ENCODE results near the gene PTPRA. TPM values are rescaled to one million over a fixed set of nuclear protein-coding genes. Genes with fewer than 3 reads are reported as not detected.

PTPRA gene
- total and polyA plus RNA-seq, 2 of the 13 experiments (the other 11 are each of a cell fraction or from before 2014, with no cell fraction given): 47.2 to 127 TPM

- TF ChIP-seq ZNF782 (CRISPR knock-in tag; IDR thresholded peaks at IDR 0.05; ENCODE audit: borderline replicate concordance) (no peak), KLF15 (CRISPR knock-in tag; IDR thresholded peaks at IDR 0.05; ENCODE audit: borderline replicate concordance) (no peak), HES4 (CRISPR knock-in tag; IDR thresholded peaks at IDR 0.05; ENCODE audit: borderline replicate concordance) (no peak), ZNF441 (CRISPR knock-in tag; IDR thresholded peaks at IDR 0.05; ENCODE audit: borderline replicate concordance) (no peak), CREM (IDR thresholded peaks at IDR 0.05) (no peak), CREM (CRISPR knock-in tag; IDR thresholded peaks at IDR 0.05) (no peak), ZHX1 (CRISPR knock-in tag; IDR thresholded peaks at IDR 0.05; ENCODE audit: low read depth) (0 out of 2 replicates have a peak, but pooled peaks have one; percentile 23), THAP11 (CRISPR knock-in tag; IDR thresholded peaks at IDR 0.05) (peak; percentile 54), SOX6 (IDR thresholded peaks at IDR 0.05) (no peak), SOX6 (CRISPR knock-in tag; IDR thresholded peaks at IDR 0.05) (no peak), ZFY (CRISPR knock-in tag; IDR thresholded peaks at IDR 0.05) (no peak), POLR2G (IDR thresholded peaks at IDR 0.05; ENCODE audit: low read depth, low read length) (no peak), ZNF879 (CRISPR knock-in tag; IDR thresholded peaks at IDR 0.05) (no peak), ARNT2 (CRISPR knock-in tag; IDR thresholded peaks at IDR 0.05; ENCODE audit: low read depth) (no peak), IRF2 (CRISPR knock-in tag; IDR thresholded peaks at IDR 0.05) (peak; percentile 31; the same call in 1 of the 2 replicates), ZBTB7B (CRISPR knock-in tag; IDR thresholded peaks at IDR 0.05) (no peak), MYC (CRISPR knock-in tag; IDR thresholded peaks at IDR 0.05; ENCODE audit: borderline replicate concordance) (no peak), ZNF280D (CRISPR knock-in tag; IDR thresholded peaks at IDR 0.05) (no peak), ZNF224 (CRISPR knock-in tag; IDR thresholded peaks at IDR 0.05) (no peak), NFE2 (CRISPR knock-in tag; IDR thresholded peaks at IDR 0.05) (no peak), ZNF484 (CRISPR knock-in tag; IDR thresholded peaks at IDR 0.05; ENCODE audit: borderline replicate concordance, low read depth) (no peak), SNAPC4 (CRISPR knock-in tag; IDR thresholded peaks at IDR 0.05) (no peak)
Observed at GRCh38 chr20:2914160-2914559, 40.9 kb downstream of the PTPRA start (continued).
